ENCODE results near the gene IL4I1. TPM values are rescaled to one million over a fixed set of nuclear protein-coding genes. Genes with fewer than 3 reads are reported as not detected.

Gene IL4I1
- total RNA-seq, 1 experiment from 2014 or later, result 0.61 TPM

GRCh38 chr19:49907745-49908446 lies 11.2 kb upstream of the IL4I1 start:
- no peak overlapping the region for H3K27ac ChIP-seq (ENCODE audit: insufficient read length, low read depth, low read length)
- DNase-seq, result no peak
- H3K14ac ChIP-seq (ENCODE audit: insufficient read depth, low read length), result no peak overlapping the region
- no CpG with 5 or more reads among the region's 23 CpGs for WGBS (ENCODE audit: extremely low coverage, insufficient read length, low lambda C conversion rate)
- H3K56ac ChIP-seq (ENCODE audit: insufficient read length, low read depth, low read length), result no peak overlapping the region
- H2AK5ac ChIP-seq (ENCODE audit: insufficient read length, low read length), result no peak overlapping the region
- H3K23ac ChIP-seq (ENCODE audit: insufficient read length, low read depth, low read length), result no peak overlapping the region
- no peak overlapping the region for H4K91ac ChIP-seq (ENCODE audit: insufficient read length, low read depth, low read length)
- no peaks in the 10 kb centered on the region for H3K9me3 Mint-ChIP-seq
- no peak overlapping the region for H3K4me3 Mint-ChIP-seq
- H4K5ac ChIP-seq (ENCODE audit: insufficient read length, low read depth, low read length), result no peak overlapping the region
- no peak overlapping the region for H2BK20ac ChIP-seq (ENCODE audit: low read depth, low read length, poor library complexity, severe bottlenecking)
- H3K23me2 ChIP-seq (ENCODE audit: insufficient read length, low read depth, low read length, poor library complexity, severe bottlenecking), result no peaks in the 10 kb centered on the region
- H2BK120ac ChIP-seq (ENCODE audit: low read depth, low read length, poor library complexity, severe bottlenecking), result no peak overlapping the region
- H3K27me3 Mint-ChIP-seq (ENCODE audit: low read depth), result peaks cover 5% of the 10 kb centered on the region; the same call in 1 of the 2 replicates
- no peaks in the 10 kb centered on the region; the same call in 1 of the 2 replicates for H3K79me2 ChIP-seq (ENCODE audit: insufficient read depth, low read length)
- H3K18ac ChIP-seq (ENCODE audit: insufficient read length, low read depth, low read length), result no peak overlapping the region
- H3K9ac ChIP-seq (ENCODE audit: extremely low read depth, insufficient read length, low read length), result no peak overlapping the region
- H2BK5ac ChIP-seq (ENCODE audit: insufficient read length, low read length), result no peak overlapping the region
- no peak overlapping the region for H4K8ac ChIP-seq (replicated peaks; ENCODE audit: insufficient read length, low read depth, low read length)
- H3K4me2 ChIP-seq (ENCODE audit: insufficient read depth, insufficient read length, low read length), result no peak overlapping the region
- H3K4me1 Mint-ChIP-seq, result peaks cover 17 to 25% of the 10 kb centered on the region in 2 experiments
- H3K4me1 ChIP-seq (ENCODE audit: insufficient read depth, low read length), result no peaks in the 10 kb centered on the region; the same call in 1 of the 2 replicates
- H4K20me1 ChIP-seq (ENCODE audit: control insufficient read depth, insufficient read depth, insufficient read length), result no peaks in the 10 kb centered on the region
- H3K36me3 Mint-ChIP-seq (ENCODE audit: insufficient read depth in 1 of 3, low read depth in 3 of 3), result peaks cover 35 to 64% (median 56%) of the 10 kb centered on the region in 3 experiments
- H3K27ac Mint-ChIP-seq, result peak overlapping the region in 1 of 3 experiments; percentile 77; a peak in 4 of 7 replicates
- no peak overlapping the region for H2AFZ ChIP-seq (ENCODE audit: low read length)
- H3T11ph ChIP-seq (ENCODE audit: low read length), result no peak overlapping the region
- TF ChIP-seq CTCF (conservative IDR thresholded peaks at IDR 0.05), result no peak
- H2BK12ac ChIP-seq (ENCODE audit: insufficient read length, low read depth, low read length), result no peak overlapping the region
- H3K9me3 ChIP-seq (ENCODE audit: control insufficient read depth, low read depth, low read length), result no peaks in the 10 kb centered on the region
- no peaks in the 10 kb centered on the region for H3K27me3 ChIP-seq (ENCODE audit: insufficient read depth, low read length)
- no peak overlapping the region for H2BK15ac ChIP-seq (ENCODE audit: low read depth, low read length)
- H3K79me1 ChIP-seq (ENCODE audit: insufficient read depth, low read depth, low read length, poor library complexity, severe bottlenecking), result no peaks in the 10 kb centered on the region
- H3K4ac ChIP-seq (ENCODE audit: low read depth, low read length), result no peak overlapping the region

Measured in H9 (cell line).